Amniotic epithelial cell (primary cell): ENCODE measurements around the gene NUP133.
"Not testable (repeated sequence)": the region's sequence is repeated elsewhere in the genome, so short reads cannot be mapped to it uniquely, and the experiment has no call there.

Experiments
- DNase-seq: peaks from one replicate; pipeline ENCODE4 v3.0.0-alpha.2; 2010; ENCODE audit warnings: low read depth

NUP133 gene

GRCh38 chr1:229507951-229508822 is at the start of gene NUP133:
TSS of gene NUP133 (minus strand) at chr1:229508341. CDS start at chr1:229508249, 92 bp downstream.
- DNase-seq, result peak; percentile 97

- DNase-seq, result peak; percentile 19
Measured at GRCh38 chr1:229557200-229557850, 49.2 kb upstream of the NUP133 start.

GRCh38 chr1:229554886-229555621 is 46.9 kb upstream of the NUP133 start:
- peak; percentile 37 for DNase-seq

- DNase-seq, result peak; percentile 22
Measured at GRCh38 chr1:229553621-229554130, 45.5 kb upstream of the NUP133 start.

- DNase-seq, result no peak
Measured at GRCh38 chr1:229552732-229553131, 44.6 kb upstream of the NUP133 start.

GRCh38 chr1:229550812-229551567 is 42.8 kb upstream of the NUP133 start:
- DNase-seq, result no peak

GRCh38 chr1:229547542-229547941 is 39.4 kb upstream of the NUP133 start:
- no peak for DNase-seq

- no peak for DNase-seq
Measured at GRCh38 chr1:229544587-229544986, 36.4 kb upstream of the NUP133 start.

- no peak for DNase-seq
Measured at GRCh38 chr1:229539863-229540506, 31.8 kb upstream of the NUP133 start.

GRCh38 chr1:229538945-229539344 is 30.8 kb upstream of the NUP133 start:
- DNase-seq, result no peak

GRCh38 chr1:229537894-229538293 is 29.8 kb upstream of the NUP133 start:
- peak; percentile 64 for DNase-seq

GRCh38 chr1:229536982-229537381 is 28.8 kb upstream of the NUP133 start:
- no peak for DNase-seq

GRCh38 chr1:229535230-229535629 is 27.1 kb upstream of the NUP133 start:
- DNase-seq, result no peak

- no peak for DNase-seq
Measured at GRCh38 chr1:229531326-229531725, 23.2 kb upstream of the NUP133 start.

GRCh38 chr1:229529639-229530038 is 21.5 kb upstream of the NUP133 start:
- DNase-seq, result no peak

GRCh38 chr1:229526695-229527094 is 18.6 kb upstream of the NUP133 start:
- DNase-seq, result no peak

- no peak for DNase-seq
Measured at GRCh38 chr1:229523052-229523451, 14.9 kb upstream of the NUP133 start.

- peak; percentile 77 for DNase-seq
Measured at GRCh38 chr1:229514578-229515275, 6.6 kb upstream of the NUP133 start.

- not testable (repeated sequence) for DNase-seq
Measured at GRCh38 chr1:229511625-229512024, 3.5 kb upstream of the NUP133 start.

GRCh38 chr1:229511201-229511600 is 3.1 kb upstream of the NUP133 start:
- DNase-seq, result not testable (repeated sequence)
